HepG2 (cell line): Measurements from ENCODE around the gene SGTB.

ENCODE experiments used
- CTCF ChIP-seq: sonication (generic); formaldehyde crosslinking; IDR thresholded peaks from 2 replicates; pipeline ENCODE4 v1.5.0; 2020; ENCODE audit warnings: mild to moderate bottlenecking, missing genetic modification reagents, moderate library complexity
- ESRRA ChIP-seq: sonication (generic); formaldehyde crosslinking; IDR thresholded peaks from 2 replicates; pipeline ENCODE4 v1.5.1; 2020; ENCODE audit warnings: mild to moderate bottlenecking, low read depth, missing genetic modification reagents
- GABPA ChIP-seq, 2 experiments: IDR thresholded peaks; 2 replicates each; pipeline ENCODE4 v1.6.1; 2011 to 2016; ENCODE audit warnings: low read depth in 2 of 2, low read length in 1 of 2, missing biosample characterization in 1 of 2, missing genetic modification characterization in 1 of 2

- no peak for TF ChIP-seq CTCF (CRISPR knock-in tag)
- TF ChIP-seq GABPA (IDR thresholded peaks at IDR 0.05; ENCODE audit: low read depth, low read length), result no peak
- TF ChIP-seq GABPA (CRISPR knock-in tag; IDR thresholded peaks at IDR 0.05; ENCODE audit: low read depth), result no peak
- no peak for TF ChIP-seq ESRRA
Observed at GRCh38 chr5:65630981-65631380, 90.9 kb downstream of the SGTB start.
